Glomerular visceral epithelial cell (primary cell): ENCODE results near the gene PLEKHO2.

Experiments
- DNase-seq: peaks from one replicate; pipeline ENCODE4 v3.0.0-alpha.2; 2016; ENCODE audit errors: extremely low spot score

The PLEKHO2 gene

DNA sequence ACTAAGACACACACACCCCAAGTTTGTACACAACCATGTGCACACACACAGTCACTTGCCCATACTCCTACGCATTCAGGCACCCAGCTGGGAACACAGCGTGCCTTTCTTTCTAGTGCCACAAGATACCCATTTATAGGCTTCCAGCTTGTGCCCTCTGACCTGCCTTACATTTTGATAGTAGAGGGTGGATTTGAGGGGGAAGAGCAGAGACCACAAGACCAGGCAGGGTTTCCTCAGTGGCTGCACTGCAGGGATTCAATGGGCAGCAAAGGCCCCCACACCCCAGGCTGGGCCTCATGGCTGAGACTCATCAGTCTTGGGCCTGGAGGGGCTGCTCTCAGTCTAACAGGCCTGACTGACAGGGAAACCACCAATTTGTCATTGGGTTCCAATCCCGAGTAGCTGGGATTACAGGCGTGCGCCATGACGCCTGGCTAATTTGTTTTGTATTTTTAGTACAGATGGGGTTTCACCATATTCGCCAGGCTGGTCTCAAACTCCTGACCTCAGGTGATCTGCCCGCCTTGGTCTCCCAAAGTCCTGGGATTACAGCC, 51.2 kb downstream of the PLEKHO2 start:
- DNase-seq = no peak

- peak; percentile 98 for DNase-seq
Measured at GRCh38 chr15:64893481-64894394, 52.0 kb downstream of the PLEKHO2 start.

- no peak for DNase-seq
Measured at GRCh38 chr15:64894395-64895056, 52.8 kb downstream of the PLEKHO2 start.

DNA sequence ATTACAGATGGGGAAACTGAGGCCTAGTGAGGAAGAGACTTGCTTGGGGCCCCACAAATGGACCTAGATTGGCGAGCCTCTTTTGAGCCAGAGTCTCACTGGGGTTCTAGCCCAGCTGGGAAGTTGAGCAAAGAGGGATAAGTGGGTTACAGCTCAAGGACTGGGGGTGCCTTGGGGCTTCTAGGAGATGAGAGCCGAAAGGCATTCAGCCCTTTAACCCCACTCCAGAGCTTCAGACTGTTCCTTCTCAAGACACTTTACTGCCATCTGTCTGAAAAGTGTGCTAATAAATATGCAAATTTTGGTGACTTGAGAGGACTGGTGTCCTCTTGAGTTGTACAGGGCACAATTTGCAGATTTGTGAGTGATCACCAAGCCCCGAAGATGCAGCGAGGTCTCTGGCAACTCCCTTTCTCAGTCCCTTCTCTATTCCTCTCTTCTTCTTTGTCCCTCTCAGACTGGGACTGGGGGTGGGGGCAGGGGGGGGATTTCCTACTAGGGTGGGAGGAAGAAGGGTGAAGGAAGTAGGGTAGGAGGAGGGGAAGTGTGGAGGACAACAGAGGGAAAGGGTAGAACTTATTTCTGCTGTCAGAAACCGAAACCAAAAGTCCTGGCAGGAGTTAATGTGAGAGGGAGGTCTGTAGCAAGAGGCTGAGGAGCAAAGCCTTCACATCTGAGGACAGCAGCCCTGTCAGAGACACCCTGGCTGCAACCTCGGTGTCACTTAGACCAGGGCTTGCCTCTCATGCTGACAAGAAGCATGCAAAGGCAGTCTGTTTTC, 53.8 kb downstream of the PLEKHO2 start:
- DNase-seq = peak; percentile 45

DNA sequence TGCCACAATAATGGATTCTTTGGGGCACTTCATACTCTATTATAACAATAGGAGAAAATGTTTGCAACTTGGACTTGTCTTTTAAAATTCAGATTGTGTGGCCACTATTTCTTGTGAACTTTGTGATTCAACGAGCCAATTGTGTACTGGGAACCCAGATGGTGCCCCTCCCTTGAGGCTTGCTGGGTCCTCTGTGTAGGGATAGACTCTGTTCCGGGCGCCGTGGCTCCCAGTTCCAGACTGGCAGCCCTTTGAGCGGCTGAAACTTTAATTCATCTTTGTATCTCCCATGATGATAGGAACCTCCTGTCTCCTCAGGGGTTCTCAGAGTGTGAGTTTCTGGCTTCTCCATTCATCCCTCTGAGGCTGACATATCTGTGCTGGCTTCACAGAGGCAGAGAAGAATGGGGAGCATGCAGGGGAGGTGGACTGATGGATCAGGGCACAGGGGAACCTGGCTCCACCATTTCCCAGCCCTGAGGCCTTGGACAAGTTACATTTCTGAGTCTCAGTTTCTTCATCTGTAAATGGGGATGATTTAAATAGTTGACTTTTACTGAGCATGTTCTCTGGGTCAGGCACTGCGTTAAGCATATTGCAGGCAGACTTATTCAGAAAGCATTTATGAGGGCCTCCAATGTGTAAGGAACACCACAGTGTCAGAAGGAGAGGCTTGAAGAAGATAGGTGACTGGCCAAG, 54.8 kb downstream of the PLEKHO2 start:
- no peak for DNase-seq

DNA sequence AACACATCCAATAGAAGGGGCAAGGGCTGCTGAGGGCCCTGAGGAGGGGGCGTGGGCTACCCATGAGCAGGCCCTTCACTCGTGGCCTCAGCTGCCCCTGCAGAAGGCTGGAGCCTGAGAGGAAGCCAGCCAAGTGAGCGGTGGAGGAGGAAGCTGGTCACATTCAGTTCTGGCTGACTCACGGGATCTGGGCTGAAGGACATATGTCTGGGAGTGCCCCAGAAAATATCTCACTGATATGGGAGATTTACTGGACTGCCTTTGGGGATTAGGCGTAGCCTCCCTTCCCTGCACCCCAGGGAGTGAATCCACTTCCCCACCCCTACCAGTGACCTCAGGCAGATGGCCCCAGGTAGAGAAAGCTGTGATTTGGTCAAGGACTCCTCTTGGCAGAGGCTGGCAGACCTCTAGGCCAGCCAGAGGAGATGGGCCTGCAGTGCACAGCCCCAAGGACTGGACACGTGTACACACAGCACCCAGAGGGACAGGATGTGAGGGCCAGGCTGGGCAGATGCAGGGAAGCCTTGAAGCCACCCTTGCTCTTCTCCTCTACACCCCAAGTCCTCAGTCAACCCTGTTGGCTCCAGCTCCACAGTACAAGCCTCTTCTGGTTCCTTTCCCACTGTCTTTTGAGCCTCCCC, 55.8 kb downstream of the PLEKHO2 start:
- DNase-seq = peak; percentile 51

GRCh38 chr15:64898406-64898805, 56.7 kb downstream of the PLEKHO2 start:
- DNase-seq = no peak

- DNase-seq = no peak
Measured at GRCh38 chr15:64901141-64901540, 59.4 kb downstream of the PLEKHO2 start.

GRCh38 chr15:64901914-64902313, 60.2 kb downstream of the PLEKHO2 start:
- DNase-seq = no peak

- no peak for DNase-seq
Measured at GRCh38 chr15:64902863-64903262, 61.1 kb downstream of the PLEKHO2 start.

GRCh38 chr15:64903326-64903950, 61.7 kb downstream of the PLEKHO2 start:
- no peak for DNase-seq

GRCh38 chr15:64904189-64904588, 62.5 kb downstream of the PLEKHO2 start:
- DNase-seq = no peak

GRCh38 chr15:64905119-64905831, 63.6 kb downstream of the PLEKHO2 start:
- DNase-seq = peak; percentile 42

DNA sequence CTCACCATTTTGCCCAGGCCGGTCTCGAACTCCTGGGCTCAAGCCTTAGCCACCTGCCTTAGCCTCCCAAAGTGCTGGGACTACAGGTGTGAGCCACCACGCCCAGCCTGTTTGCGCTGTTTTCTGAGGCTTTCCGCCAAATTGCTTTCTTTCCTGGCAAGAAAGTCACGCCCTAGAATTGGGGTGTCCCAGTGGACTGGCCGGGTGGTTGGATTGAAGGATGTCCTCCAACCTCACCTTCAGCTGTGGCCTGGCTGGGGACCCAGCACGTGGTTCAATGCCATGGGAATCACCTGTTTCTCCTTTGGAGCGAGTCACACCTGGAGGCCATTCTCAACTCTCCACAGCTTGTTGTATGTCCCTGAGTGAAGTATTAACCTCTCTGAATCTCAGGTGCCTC, 64.2 kb downstream of the PLEKHO2 start:
- DNase-seq = no peak

DNA sequence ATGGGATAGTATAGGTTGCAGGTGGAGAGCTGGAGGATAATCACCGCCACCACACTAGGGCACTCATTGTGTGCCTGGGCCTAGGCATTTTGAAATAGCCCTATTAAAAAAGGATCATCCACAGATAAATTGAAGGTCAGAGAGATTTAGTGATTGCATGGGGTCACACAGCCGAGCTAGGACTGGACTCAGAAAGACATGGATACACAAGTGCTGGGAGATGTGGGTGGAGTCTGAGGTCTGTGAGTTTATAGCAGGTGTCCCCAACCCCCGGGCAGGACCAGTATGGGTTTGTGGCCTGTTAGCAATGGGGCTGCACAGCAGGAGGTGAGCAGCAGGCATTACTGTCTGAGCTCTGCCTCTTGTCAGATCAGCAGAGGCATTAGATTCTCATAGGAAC, 64.7 kb downstream of the PLEKHO2 start:
- DNase-seq = no peak

DNA sequence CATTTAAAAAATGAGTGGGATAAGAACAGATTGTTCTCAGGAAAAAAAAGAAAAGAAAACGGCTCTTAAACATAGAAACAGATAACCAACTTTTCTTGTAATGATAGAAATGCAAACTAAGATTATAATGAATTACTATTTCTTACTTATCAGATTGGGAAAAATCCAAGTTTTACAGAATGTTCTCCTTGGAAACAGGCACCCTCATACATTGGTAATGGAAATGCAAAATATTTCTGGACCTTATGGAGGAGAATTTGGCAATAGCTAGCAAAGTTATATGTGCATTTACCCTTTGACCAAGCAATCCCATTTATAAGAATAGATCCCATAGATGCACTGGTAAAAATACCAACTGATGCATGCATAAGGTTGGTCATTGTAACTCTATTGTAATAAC, 66.3 kb downstream of the PLEKHO2 start:
- DNase-seq = no peak

DNA sequence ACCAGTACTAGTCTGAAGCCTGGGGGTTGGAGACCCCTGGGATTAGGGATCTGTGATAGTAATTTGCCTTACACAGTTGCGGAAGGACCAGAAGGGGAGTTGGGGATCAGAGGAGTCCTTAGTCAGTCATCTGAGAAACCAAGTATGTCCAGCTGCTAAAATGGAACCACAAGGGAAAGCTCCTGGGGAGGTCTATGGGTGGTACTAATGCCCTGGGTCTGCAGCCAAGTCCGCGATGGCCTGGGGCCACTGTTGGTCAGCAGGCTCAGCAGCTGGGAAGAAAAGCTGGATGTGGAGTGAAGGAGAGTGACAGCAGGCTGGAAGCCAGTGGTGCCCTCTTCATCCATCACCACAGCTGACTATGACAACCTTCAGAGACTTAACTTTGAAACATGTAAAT, 67.8 kb downstream of the PLEKHO2 start:
- DNase-seq = no peak

DNA sequence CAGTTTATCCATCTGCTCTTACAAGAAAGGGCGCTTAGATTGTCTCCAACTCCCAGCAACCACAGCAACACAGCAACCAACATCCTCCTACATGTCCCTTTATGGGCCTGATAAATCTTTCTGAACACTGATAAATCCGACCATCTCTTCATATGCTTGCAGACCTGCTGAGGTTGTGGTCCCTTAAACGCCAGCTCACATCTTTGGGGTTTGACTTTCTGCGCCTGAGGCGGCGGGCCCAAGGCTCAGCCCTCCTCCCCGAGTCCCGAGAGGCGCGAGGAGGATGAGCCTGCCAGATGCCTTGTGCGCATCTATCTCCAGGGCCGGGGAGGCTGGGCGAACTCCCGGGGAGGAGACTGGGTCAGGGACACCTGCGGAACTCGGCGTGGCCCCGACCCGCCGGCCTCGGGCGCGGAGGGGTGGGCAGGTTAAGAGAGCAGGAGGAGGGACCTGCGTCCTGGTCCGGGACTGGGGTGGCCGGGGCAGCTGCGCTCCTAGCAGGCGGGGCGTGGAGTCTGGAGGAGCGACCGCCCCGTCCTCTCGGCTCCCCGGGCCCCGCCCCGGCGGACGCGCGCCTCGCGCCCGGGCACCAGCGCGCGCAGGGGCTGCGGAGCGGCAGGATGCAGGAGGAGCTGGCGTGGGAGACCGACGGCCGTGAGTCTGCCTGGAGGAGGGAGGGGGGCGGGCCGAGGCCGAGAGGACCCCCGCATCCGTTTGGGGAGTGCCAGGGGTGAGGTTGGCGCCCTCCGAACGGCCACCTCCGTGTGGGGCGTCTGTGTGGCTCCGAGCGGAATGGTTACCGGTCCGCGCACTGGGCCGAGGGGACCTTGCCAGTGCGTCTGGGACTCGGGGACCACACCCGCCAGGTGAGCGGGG, 69.8 kb downstream of the PLEKHO2 start, which contains the start of gene ANKDD1A:
Gene ANKDD1A, plus strand, starts transcription at position 592 of the 876 bp plus-strand sequence. Its CDS starts 29 bp downstream, at position 621.
- DNase-seq = peak; percentile 73
